ENCODE measurements around the gene CACNA1B. TPM values are rescaled to one million over a fixed set of nuclear protein-coding genes. Genes with fewer than 3 reads are reported as not detected.

The CACNA1B gene
- total and polyA plus RNA-seq, 4 donors = 0.01 to 0.20 (median 0.09) TPM; not detected in 1

- H3K4me3 ChIP-seq = no peak overlapping the region
- DNase-seq (no peak), ATAC-seq (ENCODE audit: insufficient read depth, low FRiP score) (no peak)
- H3K27ac ChIP-seq (ENCODE audit: low read depth in 1 of 2, low read length in 1 of 2) = no peak overlapping the region
- WGBS, 2 donors = 82 to 87% methylated on average over 12 of the region's 12 CpGs
- TF ChIP-seq CTCF (IDR thresholded peaks at IDR 0.05; ENCODE audit: control extremely low read depth, extremely low read depth) = no peak
- H3K9me3 ChIP-seq (ENCODE audit: control insufficient read depth in 4 of 4, insufficient read depth in 3 of 4, low read length in 3 of 4) = no peaks in the 10 kb centered on the region
- no peaks in the 10 kb centered on the region for H3K4me1 ChIP-seq (ENCODE audit: control insufficient read depth in 5 of 5, insufficient read depth in 5 of 5, low read length in 5 of 5)
- H3K27me3 ChIP-seq (ENCODE audit: control insufficient read depth in 3 of 3, insufficient read depth in 3 of 3, low read length in 2 of 3) = no peaks in the 10 kb centered on the region
- H3K9ac ChIP-seq (ENCODE audit: insufficient read depth in 1 of 2, low read length in 2 of 2) = no peak overlapping the region
- H3K36me3 ChIP-seq (ENCODE audit: control insufficient read depth in 4 of 4, insufficient read depth in 4 of 4, low read length in 4 of 4) = peaks cover 0 to 48% (median 8%) of the 10 kb centered on the region in 4 donors
These were observed 40.7 kb upstream of the CACNA1B start for GRCh38 chr9:137836831-137837241.

GRCh38 chr9:137837345-137838278 is 40.0 kb upstream of the CACNA1B start:
- ATAC-seq (ENCODE audit: insufficient read depth, low FRiP score) = no peak
- WGBS, 2 donors = 94 to 95% methylated on average over 18 to 20 of the region's 20 CpGs

GRCh38 chr9:137838576-137838975 is 39.0 kb upstream of the CACNA1B start:
- Histone ChIP-seq H3K9ac (ENCODE audit: insufficient read depth in 1 of 2, low read length in 2 of 2) (no peak overlapping the region), H3K9me3 (ENCODE audit: control insufficient read depth in 4 of 4, insufficient read depth in 3 of 4, low read length in 3 of 4) (no peaks in the 10 kb centered on the region), H3K27me3 (ENCODE audit: control insufficient read depth in 3 of 3, insufficient read depth in 3 of 3, low read length in 2 of 3) (no peaks in the 10 kb centered on the region), H3K4me1 (ENCODE audit: control insufficient read depth in 5 of 5, insufficient read depth in 5 of 5, low read length in 5 of 5) (no peaks in the 10 kb centered on the region), H3K27ac (ENCODE audit: low read depth in 1 of 2, low read length in 1 of 2) (no peak overlapping the region), H3K36me3 (ENCODE audit: control insufficient read depth in 4 of 4, insufficient read depth in 4 of 4, low read length in 4 of 4) (peaks cover 0 to 33% (median 8%) of the 10 kb centered on the region in 4 donors), H3K4me3 (no peak overlapping the region)
- no peak for TF ChIP-seq CTCF (IDR thresholded peaks at IDR 0.05; ENCODE audit: control extremely low read depth, extremely low read depth)
- ATAC-seq (ENCODE audit: insufficient read depth, low FRiP score) (no peak), DNase-seq (no peak)
- WGBS, 2 donors = 94% methylated on average over 10 of the region's 10 CpGs

More at GRCh38 chr9:137837345-137838278, 40.0 kb upstream of the CACNA1B start:
- Histone ChIP-seq H3K4me3 (no peak overlapping the region), H3K27ac (ENCODE audit: low read depth in 1 of 2, low read length in 1 of 2) (no peak overlapping the region), H3K4me1 (ENCODE audit: control insufficient read depth in 5 of 5, insufficient read depth in 5 of 5, low read length in 5 of 5) (no peaks in the 10 kb centered on the region), H3K27me3 (ENCODE audit: control insufficient read depth in 3 of 3, insufficient read depth in 3 of 3, low read length in 2 of 3) (no peaks in the 10 kb centered on the region), H3K36me3 (ENCODE audit: control insufficient read depth in 4 of 4, insufficient read depth in 4 of 4, low read length in 4 of 4) (peaks cover 0 to 41% (median 8%) of the 10 kb centered on the region in 4 donors), H3K9me3 (ENCODE audit: control insufficient read depth in 4 of 4, insufficient read depth in 3 of 4, low read length in 3 of 4) (no peaks in the 10 kb centered on the region), H3K9ac (ENCODE audit: insufficient read depth in 1 of 2, low read length in 2 of 2) (no peak overlapping the region)
- no peak for TF ChIP-seq CTCF (IDR thresholded peaks at IDR 0.05; ENCODE audit: control extremely low read depth, extremely low read depth)
- no peak for DNase-seq

Data from lung (tissue), 12 donors.